Keratinocyte (primary cell): ENCODE results near the gene PARM1. TPM values are rescaled to one million over a fixed set of nuclear protein-coding genes. Genes with fewer than 3 reads are reported as not detected.

ENCODE experiments used
- DNase-seq: peaks from one replicate; pipeline ENCODE4 v3.0.0-alpha.2; 2011; ENCODE audit warnings: low read depth, missing footprints, low spot score
- FAIRE-seq: peaks from 2 replicates; lab custom pipeline; 2011; peaks lifted over from hg19 to GRCh38; lab: Jason Lieb, UNC
- H2AFZ ChIP-seq: 2 replicates; pipeline ENCODE4 v1.6.0; 2012; ENCODE audit warnings: low read length, control low read depth, inconsistent platforms; ENCODE audit not compliant: control insufficient read depth
- H3K27ac ChIP-seq: 2 replicates; pipeline ENCODE4 v1.5.1; 2011; ENCODE audit warnings: low read length; ENCODE audit not compliant: control insufficient read depth, insufficient read depth
- H3K27me3 ChIP-seq: 3 replicates; pipeline ENCODE4 v1.6.0; 2011; ENCODE audit warnings: low read length; ENCODE audit not compliant: control insufficient read depth, insufficient read depth; ENCODE audit errors: extremely low read depth
- H3K36me3 ChIP-seq, 2 experiments: 2 replicates in 1 of 2; 3 replicates in 1 of 2; pipeline ENCODE4 v1.5.1; 2011; ENCODE audit warnings: low read length in 2 of 2, mild to moderate bottlenecking in 1 of 2; ENCODE audit not compliant: control insufficient read depth in 2 of 2, insufficient read depth in 2 of 2; ENCODE audit errors: extremely low read depth in 1 of 2
- H3K4me1 ChIP-seq: 3 replicates; pipeline ENCODE4 v1.5.1; 2011; ENCODE audit warnings: low read length; ENCODE audit not compliant: control insufficient read depth, insufficient read depth; ENCODE audit errors: extremely low read depth
- H3K4me2 ChIP-seq: 3 replicates; pipeline ENCODE4 v1.6.0; 2011; ENCODE audit warnings: low read depth, low read length; ENCODE audit not compliant: control insufficient read depth, insufficient read depth; ENCODE audit errors: extremely low read depth
- H3K4me3 ChIP-seq, 3 experiments: fragments of 200-600 bp in 1 of 3; sonication (generic) in 1 of 3; 2 replicates in 2 of 3; 3 replicates in 1 of 3; pipeline ENCODE4 v1.5.1; 2011 to 2016; ENCODE audit warnings: low read length in 3 of 3, mild to moderate bottlenecking in 3 of 3, control low read depth in 2 of 3, inconsistent platforms in 1 of 3, low read depth in 1 of 3, mixed read lengths in 1 of 3, mixed run types in 1 of 3, moderate library complexity in 1 of 3; ENCODE audit not compliant: control insufficient read depth in 2 of 3, insufficient read depth in 2 of 3; ENCODE audit errors: extremely low read depth in 1 of 3
- H3K79me2 ChIP-seq: 2 replicates; pipeline ENCODE4 v1.6.0; 2012; ENCODE audit warnings: low read length; ENCODE audit not compliant: control insufficient read depth, insufficient read depth
- H3K9ac ChIP-seq: 3 replicates; pipeline ENCODE4 v1.6.0; 2011; ENCODE audit warnings: low read length; ENCODE audit not compliant: control insufficient read depth, insufficient read depth; ENCODE audit errors: extremely low read depth
- H3K9me1 ChIP-seq: 3 replicates; pipeline ENCODE4 v1.6.0; 2011; ENCODE audit warnings: low read length; ENCODE audit not compliant: control insufficient read depth, insufficient read depth; ENCODE audit errors: extremely low read depth
- H3K9me3 ChIP-seq: 2 replicates; pipeline ENCODE4 v1.5.1; 2012; ENCODE audit warnings: low read depth, low read length; ENCODE audit not compliant: control insufficient read depth
- H4K20me1 ChIP-seq: 3 replicates; pipeline ENCODE4 v1.6.0; 2011; ENCODE audit warnings: low read length; ENCODE audit not compliant: control insufficient read depth, insufficient read depth; ENCODE audit errors: extremely low read depth
- CTCF ChIP-seq, 3 experiments: IDR thresholded peaks in 1 of 3; conservative IDR thresholded peaks in 1 of 3; optimal IDR thresholded peaks in 1 of 3; 2 replicates in 2 of 3; 3 replicates in 1 of 3; pipeline versions ENCODE3 to v1.5.1; 2011; ENCODE audit warnings: low read length in 3 of 3, mild to moderate bottlenecking in 3 of 3, moderate library complexity in 2 of 3, control low read depth in 1 of 3, inconsistent platforms in 1 of 3; ENCODE audit not compliant: insufficient read depth in 2 of 3; ENCODE audit errors: extremely low read depth in 1 of 3
- EZH2 ChIP-seq: IDR thresholded peaks from one replicate; pipeline ENCODE4 v1.6.1; 2012; ENCODE audit warnings: inconsistent platforms, mild to moderate bottlenecking, low read length, moderate library complexity
- dilution Hi-C: fragments of 300-500 bp; cut with MboI; formaldehyde crosslinking; loops from one replicate; pipeline ENCODE4 v1.7.0; 2020; ENCODE audit warnings: low sequenced_read_pairs; ENCODE audit not compliant: extremely low pct_ligation_motif_present
- polyA plus RNA-seq, 5 experiments: library from polyadenylated mRNA; depleted of rRNA in 3 of 5; stranded (reverse) in 3 of 5; stranded (forward) in 1 of 5; unstranded in 1 of 5; fragments of >200 nt; gene quantifications; 1 replicate in 1 of 5; 2 replicates in 3 of 5; 3 replicates in 1 of 5; pipeline versions ENCODE4 v1.2.1 to v1.2.3, GENCODE V29; 2011 to 2012; ENCODE audit warnings: missing spikeins in 2 of 5, low read depth in 1 of 5, low replicate concordance in 1 of 5

The PARM1 gene
- polyA plus RNA-seq, 1 donor (not counting 4 experiments of a cell fraction or from before 2014, with no cell fraction given), result 0.05 TPM

- Histone ChIP-seq H3K4me1 (peaks cover 4% of the 10 kb centered on the region), H2AFZ (no peak overlapping the region), H3K36me3 (no peaks in the 10 kb centered on the region), H3K79me2 (no peaks in the 10 kb centered on the region), H3K9ac (no peak overlapping the region), H4K20me1 (no peaks in the 10 kb centered on the region), H3K4me3 (no peak overlapping the region), H3K27me3 (no peaks in the 10 kb centered on the region), H3K4me2 (no peak overlapping the region), H3K9me1 (no peaks in the 10 kb centered on the region), H3K27ac (no peak overlapping the region), H3K9me3 (no peaks in the 10 kb centered on the region)
- dilution Hi-C loops, result no loop called here
- TF ChIP-seq EZH2 (no peak), CTCF (optimal IDR thresholded peaks at IDR 0.05 in 1 of 3, IDR thresholded peaks at IDR 0.05 in 1 of 3, conservative IDR thresholded peaks at IDR 0.05 in 1 of 3; ENCODE audit: extremely low read depth in 1 of 3, insufficient read depth in 2 of 3, low read length in 3 of 3) (no peak)
- FAIRE-seq (no peak), DNase-seq (no peak)
Measured at GRCh38 chr4:75007891-75008290, 75.0 kb downstream of the PARM1 start.

DNA sequence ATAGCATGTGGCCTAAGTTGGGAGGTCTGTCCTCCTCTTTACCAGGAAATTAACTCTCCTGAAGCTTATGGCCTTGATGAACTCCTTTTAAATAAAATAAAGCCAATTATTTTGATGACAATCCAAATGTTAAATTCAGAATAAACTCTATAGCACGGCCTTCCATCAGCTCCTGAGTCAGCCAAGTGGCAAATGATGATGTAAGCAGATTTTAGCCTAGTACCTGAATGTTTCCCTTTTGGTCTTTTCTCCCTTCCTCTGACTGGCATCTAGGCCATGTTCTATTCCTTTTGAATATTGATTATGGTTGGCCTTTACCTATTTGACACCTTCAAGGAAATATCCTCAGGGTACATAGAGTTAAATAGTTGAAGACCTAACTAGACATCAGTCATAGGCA, 76.2 kb downstream of the PARM1 start:
- Histone ChIP-seq H4K20me1 (no peaks in the 10 kb centered on the region), H3K36me3 (no peaks in the 10 kb centered on the region), H3K4me1 (peaks cover 4% of the 10 kb centered on the region), H3K27me3 (no peaks in the 10 kb centered on the region), H3K9ac (no peak overlapping the region), H3K9me3 (no peaks in the 10 kb centered on the region), H3K79me2 (no peaks in the 10 kb centered on the region), H3K27ac (no peak overlapping the region), H2AFZ (no peak overlapping the region), H3K9me1 (no peaks in the 10 kb centered on the region), H3K4me3 (no peak overlapping the region), H3K4me2 (no peak overlapping the region)
- dilution Hi-C loops, result no loop called here
- no peak for TF ChIP-seq CTCF (optimal IDR thresholded peaks at IDR 0.05 in 1 of 3, IDR thresholded peaks at IDR 0.05 in 1 of 3, conservative IDR thresholded peaks at IDR 0.05 in 1 of 3; ENCODE audit: extremely low read depth in 1 of 3, insufficient read depth in 2 of 3, low read length in 3 of 3)
- DNase-seq, result no peak
- no peak for FAIRE-seq
